GM19455 (cell line): ENCODE results near the gene PAN3.
A peak's percentile ranks its signal among the peaks of the same experiment; 100 is the strongest.

ENCODE experiments used
- ATAC-seq: cut with Tn5 transposase; IDR thresholded peaks from one replicate; pipeline ENCODE4 v1.9.1; 2021; ENCODE audit not compliant: unreplicated experiment

The PAN3 gene

DNA sequence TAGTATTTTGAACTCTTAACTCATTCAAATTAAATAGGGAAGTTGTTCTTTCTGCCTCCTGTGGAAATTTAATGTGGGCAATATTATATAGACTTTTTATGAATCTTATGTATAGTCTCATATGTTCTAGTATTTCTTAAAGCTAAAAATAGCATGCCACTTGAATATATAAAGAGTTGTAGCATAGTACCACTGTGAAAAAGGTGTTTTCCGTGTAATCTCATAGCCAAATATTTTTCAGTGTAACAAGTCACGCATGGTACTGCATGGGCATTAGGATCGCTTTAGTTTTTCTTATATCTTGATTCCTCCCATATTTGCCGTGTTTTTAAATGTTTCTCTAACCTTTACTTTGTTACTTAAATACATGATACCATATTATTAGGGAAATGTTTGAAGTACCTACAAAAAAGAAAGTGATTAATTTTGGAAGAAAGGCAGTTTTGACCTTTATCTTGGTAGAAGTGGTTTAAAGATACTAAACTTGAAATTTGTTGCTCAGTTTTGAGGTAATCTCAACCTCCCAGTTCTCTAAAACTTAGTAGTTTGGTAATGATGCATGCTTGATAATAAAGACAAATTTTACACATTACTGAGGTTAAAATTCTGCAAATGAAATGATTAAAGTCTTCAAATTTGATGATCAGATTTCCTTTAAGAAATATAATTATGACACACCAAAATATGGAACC, 81.2 kb downstream of the PAN3 start:
- ATAC-seq, result no peak

DNA sequence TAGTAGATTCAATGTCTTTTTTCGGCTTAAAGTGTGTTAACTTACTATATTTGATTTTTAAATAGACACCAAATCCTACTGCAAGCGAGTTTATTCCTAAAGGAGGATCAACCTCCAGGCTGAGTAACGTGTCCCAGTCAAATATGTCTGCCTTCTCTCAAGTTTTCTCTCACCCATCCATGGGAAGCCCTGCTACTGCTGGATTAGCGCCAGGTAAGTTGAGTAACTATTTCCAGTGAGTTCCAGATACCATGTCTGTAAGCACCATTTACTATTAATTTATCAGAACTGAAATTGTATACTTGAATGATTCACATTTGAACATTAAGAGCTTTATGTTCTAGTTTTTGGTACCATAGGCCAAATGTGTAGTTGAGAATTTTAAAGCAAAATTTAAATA, 81.8 kb downstream of the PAN3 start:
- no peak for ATAC-seq

DNA sequence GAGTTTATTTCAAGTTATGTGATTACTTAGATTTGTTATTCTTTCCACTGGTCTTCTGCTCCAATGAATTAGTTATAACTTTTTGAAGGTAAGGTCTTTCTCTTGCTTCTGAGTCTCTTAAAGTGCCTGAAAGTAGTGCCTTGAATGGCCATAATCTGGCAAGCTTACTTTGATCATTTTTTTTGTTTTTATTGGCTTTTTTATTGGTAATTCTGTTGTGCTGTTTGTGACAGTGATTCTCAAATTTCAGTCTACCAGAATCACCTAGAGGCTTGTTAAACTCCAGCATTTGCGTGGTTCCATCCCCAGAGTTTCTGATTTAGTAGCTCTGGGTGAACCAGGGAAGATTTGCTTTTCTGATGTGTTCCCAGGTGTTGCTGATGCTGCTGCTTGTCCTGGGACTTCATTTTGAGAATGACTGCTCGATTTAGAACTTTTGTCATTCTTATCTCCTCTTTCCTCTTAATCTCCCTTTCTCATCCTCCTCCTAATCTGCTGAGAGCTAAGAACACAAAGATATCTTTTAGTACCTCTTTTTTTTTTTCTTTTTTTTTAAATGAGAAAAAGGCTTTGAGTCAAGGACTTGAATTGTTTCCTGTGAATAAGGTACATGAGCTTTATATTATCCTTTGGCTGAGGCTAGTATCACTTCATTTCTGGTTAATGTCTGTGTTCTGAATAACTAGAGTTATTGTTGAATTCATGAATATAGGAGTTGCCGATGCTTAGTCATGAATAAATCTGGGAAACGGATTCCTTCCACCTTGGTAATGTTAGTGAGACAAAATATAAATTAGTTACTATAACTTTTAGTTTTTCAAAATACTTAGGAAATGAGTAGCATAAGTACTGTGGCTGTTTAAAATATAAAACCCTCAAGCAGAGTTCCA, 91.4 kb downstream of the PAN3 start:
- ATAC-seq, result no peak

DNA sequence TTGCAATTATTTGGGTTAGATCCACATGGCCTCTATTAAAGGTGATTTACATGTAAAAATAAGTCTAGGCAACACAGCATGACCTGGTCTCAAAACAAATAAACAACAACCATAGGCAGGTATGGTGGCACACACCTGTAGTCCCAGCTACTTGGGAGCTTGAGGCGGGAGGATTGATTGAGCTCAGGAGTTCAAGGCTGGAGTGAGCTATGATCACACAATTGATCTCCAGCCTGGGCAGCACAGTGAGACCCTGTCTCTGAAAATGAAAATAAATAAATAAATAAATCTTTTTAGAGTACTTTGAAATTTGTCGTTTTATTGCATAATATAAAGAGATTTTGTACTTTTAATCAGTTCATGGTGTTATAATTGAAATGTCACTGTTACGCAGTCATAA, 93.3 kb downstream of the PAN3 start:
- ATAC-seq, result no peak

DNA sequence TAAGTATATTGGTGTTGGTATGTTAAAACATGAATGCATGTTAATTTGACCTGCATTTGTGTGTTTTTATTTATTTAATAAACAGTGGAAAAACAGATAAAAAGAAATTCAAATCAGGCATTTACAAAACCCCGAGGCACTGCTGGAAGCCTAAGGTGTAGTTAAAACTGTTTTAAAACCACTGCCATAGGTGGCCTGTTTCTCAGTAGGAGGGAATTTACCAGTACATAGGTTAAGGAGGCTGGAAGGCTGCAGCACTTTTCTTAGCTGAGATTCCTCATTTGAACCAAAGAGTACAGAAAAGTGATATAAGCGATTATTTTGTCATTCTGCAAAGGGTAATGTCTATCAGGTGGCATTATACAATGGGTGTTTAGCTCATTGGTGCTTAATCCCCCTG, 99.6 kb downstream of the PAN3 start:
- ATAC-seq, result no peak

GRCh38 chr13:28239374-28239773, 101.0 kb downstream of the PAN3 start:
- no peak for ATAC-seq

GRCh38 chr13:28245465-28245864, 107.1 kb downstream of the PAN3 start:
- no peak for ATAC-seq

GRCh38 chr13:28246891-28247290, 108.5 kb downstream of the PAN3 start:
- ATAC-seq, result no peak

- ATAC-seq, result no peak
These were observed 109.7 kb downstream of the PAN3 start for GRCh38 chr13:28248080-28248479.

- ATAC-seq, result no peak
These were observed 112.2 kb downstream of the PAN3 start for GRCh38 chr13:28250542-28250941.

GRCh38 chr13:28251466-28251865, 113.1 kb downstream of the PAN3 start:
- no peak for ATAC-seq

DNA sequence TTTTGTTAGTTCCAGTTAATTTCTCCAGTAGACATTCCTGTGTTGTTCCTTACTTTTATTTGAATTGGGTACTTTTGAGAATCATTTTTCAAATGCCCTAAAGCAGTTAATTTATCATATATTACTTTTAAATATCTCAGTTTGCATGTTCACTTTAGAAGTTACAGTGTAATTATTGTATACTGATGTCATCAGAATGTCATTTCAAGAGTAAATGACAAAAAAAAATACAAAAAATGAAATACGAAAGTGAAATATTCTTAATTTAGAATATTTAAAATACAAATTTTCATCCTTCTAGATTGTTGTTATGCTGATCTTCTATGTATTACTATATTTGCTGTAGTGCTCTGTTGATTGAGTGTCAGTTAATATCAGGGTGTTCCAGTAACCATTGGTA, 114.2 kb downstream of the PAN3 start:
- no peak for ATAC-seq

- no peak for ATAC-seq
These were observed 119.0 kb downstream of the PAN3 start for GRCh38 chr13:28257305-28257704.

- no peak for ATAC-seq
These were observed 120.1 kb downstream of the PAN3 start for GRCh38 chr13:28258417-28258816.

- ATAC-seq, result no peak
These were observed 129.2 kb downstream of the PAN3 start for GRCh38 chr13:28267497-28267896.

DNA sequence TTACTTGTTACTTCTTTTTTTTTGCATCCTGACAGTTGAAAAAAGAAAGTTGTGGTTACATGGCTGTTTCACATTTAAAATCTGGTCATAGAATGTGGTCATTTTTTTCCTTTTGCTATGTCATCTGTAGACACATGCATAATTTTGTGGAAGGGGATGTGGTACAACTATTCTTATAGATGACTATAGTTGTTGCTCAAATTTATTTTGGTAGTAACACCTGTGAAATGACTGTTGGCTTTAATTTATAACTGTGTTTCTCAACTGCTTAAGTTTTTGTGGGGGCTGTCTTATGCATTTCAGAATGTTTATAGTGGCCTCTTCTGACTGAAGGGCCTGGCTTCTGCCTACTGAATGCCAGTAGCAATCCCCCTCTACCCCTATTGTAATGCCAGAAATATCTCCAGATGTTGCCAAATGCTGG, 130.5 kb downstream of the PAN3 start:
- ATAC-seq, result peak; percentile 99

- ATAC-seq, result no peak
These were observed 132.9 kb downstream of the PAN3 start for GRCh38 chr13:28271056-28271840.

GRCh38 chr13:28273919-28274318, 135.6 kb downstream of the PAN3 start:
- ATAC-seq, result no peak

DNA sequence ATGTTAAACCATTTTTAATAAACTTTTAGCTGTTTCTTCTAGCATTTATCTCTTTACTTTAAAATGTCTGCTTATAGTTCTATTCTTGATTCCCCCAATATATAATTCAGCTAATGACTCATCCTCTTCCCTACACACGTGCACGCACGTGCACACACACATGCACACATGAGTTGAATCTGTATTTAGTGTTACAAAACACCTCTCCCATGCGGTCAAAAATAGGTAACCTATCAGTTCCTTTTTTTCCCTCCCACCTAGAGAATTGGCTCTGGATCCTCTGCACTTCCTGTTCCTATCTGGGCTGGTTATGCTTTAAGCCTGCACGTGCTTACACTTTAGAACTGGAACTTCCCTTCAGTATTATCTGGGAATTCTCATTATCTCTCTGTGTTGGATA, 144.1 kb downstream of the PAN3 start:
- no peak for ATAC-seq

DNA sequence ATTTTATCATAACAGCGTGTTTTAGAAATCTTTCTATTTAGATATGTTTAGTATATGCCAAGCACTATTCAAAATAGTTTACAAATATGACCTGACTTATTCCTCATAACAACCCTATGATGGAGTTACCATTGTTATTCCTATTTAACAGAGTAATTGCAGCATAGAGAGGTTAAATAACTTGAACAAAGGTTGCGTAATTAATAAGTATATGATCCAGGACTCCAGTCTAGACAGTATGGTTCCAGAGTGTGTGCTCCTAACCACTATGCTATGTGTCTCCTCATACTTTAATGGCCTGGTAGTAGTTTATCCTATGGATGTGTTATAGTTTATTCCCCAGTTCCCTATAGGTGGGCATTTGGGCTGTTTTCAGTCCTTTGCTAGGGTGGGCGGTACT, 145.3 kb downstream of the PAN3 start:
- no peak for ATAC-seq

GRCh38 chr13:28286263-28286662, 147.9 kb downstream of the PAN3 start:
- no peak for ATAC-seq

DNA sequence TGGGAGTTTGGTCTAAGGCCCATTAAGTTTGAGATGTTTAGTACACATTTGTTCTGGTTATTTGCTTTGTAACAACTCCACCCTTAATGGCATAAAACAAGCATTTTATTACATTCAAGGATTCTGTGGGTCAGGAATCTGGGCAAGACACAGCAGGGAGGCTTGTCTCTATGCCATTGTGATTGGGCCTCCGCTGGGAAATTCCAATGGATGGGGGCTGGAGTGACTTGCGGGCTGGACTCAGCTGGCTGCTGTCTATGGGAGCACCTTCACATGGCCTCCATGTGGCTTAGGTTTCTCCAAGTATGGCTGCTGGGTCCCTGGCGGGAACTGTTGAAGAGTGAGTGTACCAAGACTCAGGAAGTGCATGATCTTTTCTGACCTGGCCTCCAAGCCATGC, 159.0 kb downstream of the PAN3 start:
- ATAC-seq, result no peak
